ENCODE measurements around the gene PXT1. TPM values are rescaled to one million over a fixed set of nuclear protein-coding genes. Genes with fewer than 3 reads are reported as not detected.
"Not testable (repeated sequence)": the region's sequence is repeated elsewhere in the genome, so short reads cannot be mapped to it uniquely, and the experiment has no call there.

Gene PXT1
- total and polyA plus RNA-seq, 9 of the 15 experiments (the other 6 are each of a cell fraction or from before 2014, with no cell fraction given): 0.09 to 0.11 (median 0.10) TPM; not detected in 5

GRCh38 chr6:36449173-36449572 is 6.5 kb upstream of the PXT1 start:
- intact Hi-C loops (cut with micrococcal nuclease); DNase-seq (ENCODE audit: extremely low read depth in 1 of 4, low spot score in 3 of 4); CTCF ChIA-PET (ENCODE audit: low intra/inter-chr PET ratio); H3K9ac ChIP-seq (ENCODE audit: insufficient read depth in 1 of 2, low read depth in 2 of 2, low read length in 2 of 2); H3K9me1 ChIP-seq (ENCODE audit: control insufficient read depth, insufficient read depth, low read length); H3K4me3 ChIP-seq; H3K4me2 ChIP-seq (ENCODE audit: insufficient read depth, low read length); in situ Hi-C loops (cut with MboI); H3K9me3 ChIP-seq (replicated peaks; ENCODE audit: control insufficient read depth, insufficient read depth, low read depth, low read length); H3K4me1 ChIP-seq (replicated peaks in 1 of 2; ENCODE audit: control insufficient read depth in 2 of 2, insufficient read depth in 2 of 2, low read length in 2 of 2); BruUV-seq (replicated peaks); H3K27me3 ChIP-seq (ENCODE audit: control insufficient read depth in 2 of 2, insufficient read depth in 2 of 2, low read length in 2 of 2); FAIRE-seq; H2AFZ ChIP-seq (ENCODE audit: low read depth, low read length); H4K20me1 ChIP-seq (replicated peaks; ENCODE audit: control insufficient read depth, insufficient read depth, low read length); H3K27ac ChIP-seq (ENCODE audit: extremely low read depth, low read depth, low read length); TF ChIP-seq FOXM1 (CRISPR knock-in tag; IDR thresholded peaks at IDR 0.05; ENCODE audit: low read depth); CEBPG (tag; conservative IDR thresholded peaks at IDR 0.05 in 1 of 2, IDR thresholded peaks at IDR 0.05 in 1 of 2): not testable (repeated sequence)
- H3K79me2 ChIP-seq (ENCODE audit: control insufficient read depth, insufficient read depth, low read length): peaks cover 95% of the 10 kb centered on the region
- POLR2A ChIA-PET: interaction anchor here (2.9 to 3.1 kb wide), 2 partner anchors 10 to 13 kb away, joined by 12 to 13 read pairs; no protein-coding TSS in a partner anchor
- ATAC-seq: peak; percentile 30; the same call in 1 of the 3 replicates
- 93% methylated on average over 10 of the region's 10 CpGs for WGBS (ENCODE audit: insufficient coverage, low coverage, missing lambda C conversion rate)
- peaks cover 65% of the 10 kb centered on the region for H3K36me3 ChIP-seq (ENCODE audit: control insufficient read depth, insufficient read depth, low read length)
- TF ChIP-seq RBM25 (IDR thresholded peaks at IDR 0.05; ENCODE audit: low read depth, low read length, severe bottlenecking) (peak; percentile 30), MAFG (tag; conservative IDR thresholded peaks at IDR 0.05) (peak; percentile 82), CC2D1A (IDR thresholded peaks at IDR 0.05) (peak; percentile 95), NFYB (IDR thresholded peaks at IDR 0.05; ENCODE audit: extremely low read depth, insufficient read length) (peak; percentile 87), KDM1A (IDR thresholded peaks at IDR 0.05) (peak in 1 of 2 experiments; percentile 53; a peak in 1 of 4 replicates), FOXM1 (IDR thresholded peaks at IDR 0.05; ENCODE audit: low read depth) (peak; percentile 50; the same call in 1 of the 2 replicates), ZBTB33 (CRISPR knock-in tag; IDR thresholded peaks at IDR 0.05) (peak; percentile 78; the same call in 1 of the 2 replicates), CEBPG (CRISPR knock-in tag; IDR thresholded peaks at IDR 0.05) (0 out of 2 replicates have a peak, but pooled peaks have one; percentile 9), MBD2 (IDR thresholded peaks at IDR 0.05; ENCODE audit: borderline replicate concordance, low read depth) (peak; percentile 45), ZNF316 (IDR thresholded peaks at IDR 0.05) (peak; percentile 95), ASH1L (IDR thresholded peaks at IDR 0.05; ENCODE audit: borderline replicate concordance, low read depth, partially characterized antibody) (peak; percentile 84), MAFK (IDR thresholded peaks at IDR 0.05; ENCODE audit: low read length) (peak; percentile 28; the same call in 1 of the 2 replicates), C11orf30 (IDR thresholded peaks at IDR 0.05; ENCODE audit: low read depth) (peak; percentile 82), CBX1 (IDR thresholded peaks at IDR 0.05; ENCODE audit: low read depth) (0 out of 2 replicates have a peak, but pooled peaks have one; percentile 18), HDAC2 (IDR thresholded peaks at IDR 0.05) (peak; percentile 42; the same call in 1 of the 2 replicates)
- TF ChIP-seq, protein P1, sequence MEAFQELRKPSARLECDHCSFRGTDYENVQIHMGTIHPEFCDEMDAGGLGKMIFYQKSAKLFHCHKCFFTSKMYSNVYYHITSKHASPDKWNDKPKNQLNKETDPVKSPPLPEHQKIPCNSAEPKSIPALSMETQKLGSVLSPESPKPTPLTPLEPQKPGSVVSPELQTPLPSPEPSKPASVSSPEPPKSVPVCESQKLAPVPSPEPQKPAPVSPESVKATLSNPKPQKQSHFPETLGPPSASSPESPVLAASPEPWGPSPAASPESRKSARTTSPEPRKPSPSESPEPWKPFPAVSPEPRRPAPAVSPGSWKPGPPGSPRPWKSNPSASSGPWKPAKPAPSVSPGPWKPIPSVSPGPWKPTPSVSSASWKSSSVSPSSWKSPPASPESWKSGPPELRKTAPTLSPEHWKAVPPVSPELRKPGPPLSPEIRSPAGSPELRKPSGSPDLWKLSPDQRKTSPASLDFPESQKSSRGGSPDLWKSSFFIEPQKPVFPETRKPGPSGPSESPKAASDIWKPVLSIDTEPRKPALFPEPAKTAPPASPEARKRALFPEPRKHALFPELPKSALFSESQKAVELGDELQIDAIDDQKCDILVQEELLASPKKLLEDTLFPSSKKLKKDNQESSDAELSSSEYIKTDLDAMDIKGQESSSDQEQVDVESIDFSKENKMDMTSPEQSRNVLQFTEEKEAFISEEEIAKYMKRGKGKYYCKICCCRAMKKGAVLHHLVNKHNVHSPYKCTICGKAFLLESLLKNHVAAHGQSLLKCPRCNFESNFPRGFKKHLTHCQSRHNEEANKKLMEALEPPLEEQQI (IDR thresholded peaks at IDR 0.05): peak; percentile 94
- TF ChIP-seq, protein P2, sequence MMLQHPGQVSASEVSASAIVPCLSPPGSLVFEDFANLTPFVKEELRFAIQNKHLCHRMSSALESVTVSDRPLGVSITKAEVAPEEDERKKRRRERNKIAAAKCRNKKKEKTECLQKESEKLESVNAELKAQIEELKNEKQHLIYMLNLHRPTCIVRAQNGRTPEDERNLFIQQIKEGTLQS (IDR thresholded peaks at IDR 0.05): peak; percentile 31; the same call in 1 of the 2 replicates
- TF ChIP-seq, protein P2 (CRISPR knock-in tag; conservative IDR thresholded peaks at IDR 0.05): not testable (repeated sequence)
